Measurements from ENCODE around the gene PTPRG. TPM values are rescaled to one million over a fixed set of nuclear protein-coding genes. Genes with fewer than 3 reads are reported as not detected.

The PTPRG gene
- total and polyA plus RNA-seq, 10 of the 15 experiments (the other 5 are each of a cell fraction or from before 2014, with no cell fraction given), result 0.29 to 20.7 (median 1.4) TPM

DNA sequence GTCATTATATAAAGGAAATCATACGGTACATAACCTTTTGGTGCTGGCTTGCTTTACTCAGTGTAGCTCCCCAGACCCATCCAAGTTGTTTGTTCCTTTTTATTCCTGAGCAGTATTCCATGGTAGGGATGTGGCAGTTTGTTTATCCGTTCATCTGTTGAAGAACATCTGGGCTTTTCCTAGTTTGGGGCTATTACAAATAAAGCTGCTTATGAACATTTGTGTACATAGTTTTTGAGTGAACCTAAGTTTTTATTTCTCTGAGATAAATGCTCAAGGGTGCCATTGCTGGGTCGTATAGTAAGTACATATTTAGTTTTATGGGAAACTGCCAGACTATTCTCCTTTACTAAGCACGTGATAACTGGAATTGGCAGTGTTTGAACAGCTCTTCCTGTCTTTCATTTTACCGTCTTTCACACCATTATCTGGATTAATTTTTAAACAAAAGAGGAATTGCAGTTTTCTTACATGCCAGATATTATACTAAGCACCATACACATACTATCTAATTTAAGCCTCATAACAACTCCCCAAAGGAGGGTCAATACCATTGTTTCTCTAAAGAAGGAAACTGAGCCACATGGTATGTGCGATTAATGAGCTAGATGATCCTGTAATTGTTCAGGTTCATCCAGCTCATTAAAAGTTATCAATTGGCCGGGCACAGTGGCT is 85.6 kb downstream of the PTPRG start:
- H2AFZ ChIP-seq (ENCODE audit: control insufficient read depth, low read depth, low read length), result no peak overlapping the region
- H3K4me3 ChIP-seq, result no peak overlapping the region
- no peak for TF ChIP-seq RAD21 (IDR thresholded peaks at IDR 0.05; ENCODE audit: insufficient read depth, low read depth, low read length)
- TF ChIP-seq, protein P1, sequence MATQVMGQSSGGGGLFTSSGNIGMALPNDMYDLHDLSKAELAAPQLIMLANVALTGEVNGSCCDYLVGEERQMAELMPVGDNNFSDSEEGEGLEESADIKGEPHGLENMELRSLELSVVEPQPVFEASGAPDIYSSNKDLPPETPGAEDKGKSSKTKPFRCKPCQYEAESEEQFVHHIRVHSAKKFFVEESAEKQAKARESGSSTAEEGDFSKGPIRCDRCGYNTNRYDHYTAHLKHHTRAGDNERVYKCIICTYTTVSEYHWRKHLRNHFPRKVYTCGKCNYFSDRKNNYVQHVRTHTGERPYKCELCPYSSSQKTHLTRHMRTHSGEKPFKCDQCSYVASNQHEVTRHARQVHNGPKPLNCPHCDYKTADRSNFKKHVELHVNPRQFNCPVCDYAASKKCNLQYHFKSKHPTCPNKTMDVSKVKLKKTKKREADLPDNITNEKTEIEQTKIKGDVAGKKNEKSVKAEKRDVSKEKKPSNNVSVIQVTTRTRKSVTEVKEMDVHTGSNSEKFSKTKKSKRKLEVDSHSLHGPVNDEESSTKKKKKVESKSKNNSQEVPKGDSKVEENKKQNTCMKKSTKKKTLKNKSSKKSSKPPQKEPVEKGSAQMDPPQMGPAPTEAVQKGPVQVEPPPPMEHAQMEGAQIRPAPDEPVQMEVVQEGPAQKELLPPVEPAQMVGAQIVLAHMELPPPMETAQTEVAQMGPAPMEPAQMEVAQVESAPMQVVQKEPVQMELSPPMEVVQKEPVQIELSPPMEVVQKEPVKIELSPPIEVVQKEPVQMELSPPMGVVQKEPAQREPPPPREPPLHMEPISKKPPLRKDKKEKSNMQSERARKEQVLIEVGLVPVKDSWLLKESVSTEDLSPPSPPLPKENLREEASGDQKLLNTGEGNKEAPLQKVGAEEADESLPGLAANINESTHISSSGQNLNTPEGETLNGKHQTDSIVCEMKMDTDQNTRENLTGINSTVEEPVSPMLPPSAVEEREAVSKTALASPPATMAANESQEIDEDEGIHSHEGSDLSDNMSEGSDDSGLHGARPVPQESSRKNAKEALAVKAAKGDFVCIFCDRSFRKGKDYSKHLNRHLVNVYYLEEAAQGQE (IDR thresholded peaks at IDR 0.05; ENCODE audit: low read depth, low read length), result no peak
- TF ChIP-seq, protein P2, sequence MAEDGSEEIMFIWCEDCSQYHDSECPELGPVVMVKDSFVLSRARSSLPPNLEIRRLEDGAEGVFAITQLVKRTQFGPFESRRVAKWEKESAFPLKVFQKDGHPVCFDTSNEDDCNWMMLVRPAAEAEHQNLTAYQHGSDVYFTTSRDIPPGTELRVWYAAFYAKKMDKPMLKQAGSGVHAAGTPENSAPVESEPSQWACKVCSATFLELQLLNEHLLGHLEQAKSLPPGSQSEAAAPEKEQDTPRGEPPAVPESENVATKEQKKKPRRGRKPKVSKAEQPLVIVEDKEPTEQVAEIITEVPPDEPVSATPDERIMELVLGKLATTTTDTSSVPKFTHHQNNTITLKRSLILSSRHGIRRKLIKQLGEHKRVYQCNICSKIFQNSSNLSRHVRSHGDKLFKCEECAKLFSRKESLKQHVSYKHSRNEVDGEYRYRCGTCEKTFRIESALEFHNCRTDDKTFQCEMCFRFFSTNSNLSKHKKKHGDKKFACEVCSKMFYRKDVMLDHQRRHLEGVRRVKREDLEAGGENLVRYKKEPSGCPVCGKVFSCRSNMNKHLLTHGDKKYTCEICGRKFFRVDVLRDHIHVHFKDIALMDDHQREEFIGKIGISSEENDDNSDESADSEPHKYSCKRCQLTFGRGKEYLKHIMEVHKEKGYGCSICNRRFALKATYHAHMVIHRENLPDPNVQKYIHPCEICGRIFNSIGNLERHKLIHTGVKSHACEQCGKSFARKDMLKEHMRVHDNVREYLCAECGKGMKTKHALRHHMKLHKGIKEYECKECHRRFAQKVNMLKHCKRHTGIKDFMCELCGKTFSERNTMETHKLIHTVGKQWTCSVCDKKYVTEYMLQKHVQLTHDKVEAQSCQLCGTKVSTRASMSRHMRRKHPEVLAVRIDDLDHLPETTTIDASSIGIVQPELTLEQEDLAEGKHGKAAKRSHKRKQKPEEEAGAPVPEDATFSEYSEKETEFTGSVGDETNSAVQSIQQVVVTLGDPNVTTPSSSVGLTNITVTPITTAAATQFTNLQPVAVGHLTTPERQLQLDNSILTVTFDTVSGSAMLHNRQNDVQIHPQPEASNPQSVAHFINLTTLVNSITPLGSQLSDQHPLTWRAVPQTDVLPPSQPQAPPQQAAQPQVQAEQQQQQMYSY (CRISPR knock-in tag; IDR thresholded peaks at IDR 0.05), result no peak
- no peak for TF ChIP-seq ZBED1 (IDR thresholded peaks at IDR 0.05; ENCODE audit: borderline replicate concordance)
- no peak for TF ChIP-seq HDAC6 (IDR thresholded peaks at IDR 0.05; ENCODE audit: unreplicated experiment)
- no peak for TF ChIP-seq WRNIP1 (IDR thresholded peaks at IDR 0.05; ENCODE audit: borderline replicate concordance, low read depth, low read length)
- TF ChIP-seq ZNF622 (IDR thresholded peaks at IDR 0.05), result no peak
- no peak for TF ChIP-seq MTA3 (IDR thresholded peaks at IDR 0.05; ENCODE audit: borderline replicate concordance, low read length)
- TF ChIP-seq NR2C1 (IDR thresholded peaks at IDR 0.05), result no peak
- no peak for TF ChIP-seq POLR2AphosphoS2 (IDR thresholded peaks at IDR 0.05; ENCODE audit: low read depth, low read length)
- in situ Hi-C loops (cut with MboI) (no loop called here), intact Hi-C loops (cut with micrococcal nuclease; ENCODE audit: unreplicated experiment) (no loop called here)
- no peaks in the 10 kb centered on the region for H3K79me2 ChIP-seq (ENCODE audit: control insufficient read depth, insufficient read depth, low read length)
- ATAC-seq (no peak), DNase-seq (ENCODE audit: low read depth, low spot score) (no peak), FAIRE-seq (no peak)
- 30% methylated on average over 7 of the region's 7 CpGs for WGBS (ENCODE audit: insufficient coverage, insufficient replicate concordance, low lambda C conversion rate, missing lambda C conversion rate)
- H3K36me3 ChIP-seq (ENCODE audit: control insufficient read depth in 2 of 2, insufficient read depth in 2 of 2, low read length in 1 of 2), result no peaks in the 10 kb centered on the region
- CTCF ChIA-PET, result interaction anchor here (0.6 to 1.2 kb wide), 3 partner anchors 17 to 542 kb away, joined by 3 read pairs; no protein-coding TSS in a partner anchor
- H3K4me1 ChIP-seq (ENCODE audit: control insufficient read depth, insufficient read depth, low read length), result no peaks in the 10 kb centered on the region
- RAD21 ChIA-PET (ENCODE audit: unreplicated experiment), result interaction anchor here (0.9 kb wide), 1 partner anchor 54 kb away, joined by 3 read pairs; no protein-coding TSS in a partner anchor
- H3K27me3 ChIP-seq (replicated peaks in 1 of 2; ENCODE audit: control insufficient read depth in 2 of 2, insufficient read depth in 2 of 2, low read length in 1 of 2), result no peaks in the 10 kb centered on the region
- no peaks in the 10 kb centered on the region for H4K20me1 ChIP-seq (ENCODE audit: control insufficient read depth, insufficient read depth)
- no peak overlapping the region for H3K4me2 ChIP-seq (ENCODE audit: control insufficient read depth, insufficient read depth)
- POLR2A ChIA-PET, result interaction anchor here (0.6 to 1.1 kb wide), 4 partner anchors 9 to 53 kb away, joined by 3 to 5 read pairs (median 4); no protein-coding TSS in a partner anchor
- BruUV-seq (replicated peaks), result no TSS peak
- H3K27ac ChIP-seq (ENCODE audit: control insufficient read depth, insufficient read depth), result no peak overlapping the region
- H3K9ac ChIP-seq (ENCODE audit: control insufficient read depth, insufficient read depth, low read length), result no peak overlapping the region
- SMC1A ChIA-PET (ENCODE audit: uncharacterized antibody, unreplicated experiment), result interaction anchor here (1.0 to 2.2 kb wide), 4 partner anchors 11 to 31 kb away, joined by 3 to 6 read pairs (median 4); no protein-coding TSS in a partner anchor
- H3K9me3 ChIP-seq (replicated peaks; ENCODE audit: control insufficient read depth, insufficient read depth, low read length), result no peaks in the 10 kb centered on the region
